ENCODE data around the gene TRAF5.

- TF ChIP-seq TAF1 (IDR thresholded peaks at IDR 0.05; ENCODE audit: borderline replicate concordance, low read depth, low read length): no peak
- no peak for TF ChIP-seq POLR2A (IDR thresholded peaks at IDR 0.05; ENCODE audit: low read depth, low read length)
These were observed 20.6 kb downstream of the TRAF5 start for GRCh38 chr1:211347077-211347844.

All from GM12892 (cell line).